Measurements from ENCODE around the gene CBLC.
A peak's percentile ranks its signal among the peaks of the same experiment; 100 is the strongest.
"Not testable (repeated sequence)": the region's sequence is repeated elsewhere in the genome, so short reads cannot be mapped to it uniquely, and the experiment has no call there.

Gene CBLC

DNA sequence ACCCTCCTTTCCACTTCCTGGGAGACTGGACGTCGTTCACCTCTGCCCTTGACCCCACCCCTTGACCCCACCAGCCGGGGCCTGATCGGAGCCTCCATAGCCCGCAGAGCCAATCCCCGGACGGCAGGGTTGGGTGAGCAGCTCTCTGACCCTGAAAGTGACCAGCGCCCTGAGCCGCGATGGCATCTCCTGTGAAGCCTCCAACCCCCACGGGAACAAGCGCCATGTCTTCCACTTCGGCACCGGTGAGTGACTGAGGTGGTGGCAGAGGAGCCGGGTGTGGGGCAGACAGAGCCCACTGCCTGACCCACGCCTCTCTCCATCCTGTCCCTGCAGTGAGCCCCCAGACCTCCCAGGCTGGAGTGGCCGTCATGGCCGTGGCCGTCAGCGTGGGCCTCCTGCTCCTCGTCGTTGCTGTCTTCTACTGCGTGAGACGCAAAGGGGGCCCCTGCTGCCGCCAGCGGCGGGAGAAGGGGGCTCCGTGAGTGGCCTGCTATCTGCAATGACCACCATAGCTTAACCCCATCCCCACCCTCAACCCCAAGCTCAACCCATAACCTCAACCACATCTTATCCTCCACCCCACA is 41.6 kb downstream of the CBLC start:
- ATAC-seq (no peak), DNase-seq (no peak)

DNA sequence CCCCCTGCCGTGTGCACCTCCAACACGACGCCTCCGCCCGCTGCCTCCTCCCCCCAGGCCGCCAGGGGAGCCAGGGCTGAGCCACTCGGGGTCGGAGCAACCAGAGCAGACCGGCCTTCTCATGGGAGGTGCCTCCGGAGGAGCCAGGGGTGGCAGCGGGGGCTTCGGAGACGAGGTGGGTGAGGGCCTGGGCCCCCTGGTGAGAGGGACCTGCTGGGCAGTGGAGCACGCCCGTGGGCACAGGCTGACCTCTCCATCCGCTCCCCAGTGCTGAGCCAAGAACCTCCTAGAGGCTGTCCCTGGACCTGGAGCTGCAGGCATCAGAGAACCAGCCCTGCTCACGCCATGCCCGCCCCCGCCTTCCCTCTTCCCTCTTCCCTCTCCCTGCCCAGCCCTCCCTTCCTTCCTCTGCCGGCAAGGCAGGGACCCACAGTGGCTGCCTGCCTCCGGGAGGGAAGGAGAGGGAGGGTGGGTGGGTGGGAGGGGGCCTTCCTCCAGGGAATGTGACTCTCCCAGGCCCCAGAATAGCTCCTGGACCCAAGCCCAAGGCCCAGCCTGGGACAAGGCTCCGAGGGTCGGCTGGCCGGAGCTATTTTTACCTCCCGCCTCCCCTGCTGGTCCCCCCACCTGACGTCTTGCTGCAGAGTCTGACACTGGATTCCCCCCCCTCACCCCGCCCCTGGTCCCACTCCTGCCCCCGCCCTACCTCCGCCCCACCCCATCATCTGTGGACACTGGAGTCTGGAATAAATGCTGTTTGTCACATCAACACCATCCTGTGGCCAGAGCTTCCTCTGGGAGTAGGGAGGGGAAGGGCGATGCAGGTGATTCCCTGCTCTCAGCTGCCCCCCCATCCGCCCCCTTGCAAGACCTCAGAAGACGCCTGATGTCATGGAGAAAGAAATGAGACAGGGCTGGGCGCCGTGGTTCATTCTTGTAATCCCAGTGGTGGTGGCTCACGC is 43.2 kb downstream of the CBLC start:
- DNase-seq (no peak), ATAC-seq (no peak)

DNA sequence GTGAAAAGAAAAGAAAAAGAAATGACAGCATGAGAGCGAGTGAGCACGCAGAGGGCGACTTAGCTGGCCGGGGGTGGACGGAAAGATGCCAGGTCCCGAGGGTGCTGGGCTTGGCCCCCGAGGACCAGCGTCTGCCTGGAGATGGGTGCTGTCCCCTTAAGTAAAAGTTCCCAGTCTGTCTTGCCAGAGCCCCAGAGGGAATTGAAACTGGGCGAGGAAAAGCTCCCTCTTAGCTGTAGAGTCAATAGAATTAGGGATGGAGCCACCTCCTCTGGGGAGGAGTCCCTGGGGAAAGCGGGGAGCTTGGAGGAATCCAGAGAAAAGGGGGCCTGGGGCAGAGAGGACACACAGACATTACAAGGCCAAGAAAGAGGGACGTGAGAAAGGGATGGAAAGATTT is 44.5 kb downstream of the CBLC start:
- DNase-seq (no peak), ATAC-seq (no peak)

GRCh38 chr19:44822670-44823372 is 45.1 kb downstream of the CBLC start:
- DNase-seq = no peak
- no peak for ATAC-seq

- ATAC-seq = no peak
- DNase-seq = no peak
These were observed 45.6 kb downstream of the CBLC start for GRCh38 chr19:44823373-44823698.

DNA sequence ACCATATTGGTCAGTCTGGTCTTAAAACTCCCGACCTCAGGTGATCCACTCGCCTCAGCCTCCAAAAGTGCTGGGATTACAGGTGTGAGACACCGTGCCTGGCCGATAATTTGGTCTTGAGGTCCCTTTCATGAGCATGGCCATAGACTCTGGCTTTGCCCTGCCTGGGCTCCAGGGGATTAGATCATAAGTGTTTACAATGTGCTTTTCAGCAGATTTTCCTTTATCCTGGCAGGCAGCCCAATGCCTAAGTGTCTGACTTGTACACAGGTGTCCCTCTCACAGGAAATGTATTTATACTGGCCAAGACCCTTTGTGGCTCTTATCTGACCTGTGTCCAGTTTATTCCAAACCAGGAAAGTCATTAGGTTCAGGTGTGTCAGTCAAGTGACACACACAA is 47.1 kb downstream of the CBLC start:
- DNase-seq (no peak), ATAC-seq (no peak)

DNA sequence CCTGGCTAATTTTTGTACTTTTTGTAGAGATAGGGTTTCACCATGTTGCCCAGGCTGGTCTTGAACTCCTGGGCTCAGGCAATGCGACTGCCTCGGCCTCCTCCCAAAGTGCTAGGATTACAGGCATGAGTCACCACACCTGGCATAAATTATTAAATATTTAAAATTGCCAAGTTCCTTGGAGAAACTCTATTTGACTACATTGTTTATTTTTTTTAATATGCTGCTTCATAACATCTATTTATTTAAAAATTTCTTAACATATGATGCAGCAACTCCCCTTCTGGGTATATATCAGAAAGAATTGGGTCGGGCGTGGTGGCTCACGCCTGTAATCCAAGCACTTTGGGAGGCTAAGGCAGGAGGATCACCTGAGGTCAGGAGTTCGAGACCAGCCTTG is 55.2 kb downstream of the CBLC start:
- DNase-seq, ATAC-seq: not testable (repeated sequence)

DNA sequence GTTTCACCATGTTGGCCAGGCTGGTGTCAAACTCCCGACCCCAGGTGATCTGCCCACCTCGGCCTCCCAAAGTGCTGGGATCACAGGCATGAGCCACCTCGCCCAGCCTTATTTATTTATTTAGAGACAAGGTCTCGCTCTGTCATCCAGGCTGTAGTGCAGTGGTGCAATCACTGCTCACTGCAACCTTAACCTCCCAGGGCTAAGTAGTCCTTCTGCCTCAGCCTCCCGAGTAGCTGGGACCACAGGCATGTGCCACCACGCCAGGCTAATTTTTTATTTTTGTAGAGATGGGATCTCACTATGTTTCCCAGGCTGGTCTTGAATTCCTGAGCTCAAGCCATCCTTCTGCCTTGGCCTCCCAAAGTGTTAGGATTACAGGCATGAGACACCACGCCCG is 56.7 kb downstream of the CBLC start:
- not testable (repeated sequence) for DNase-seq, ATAC-seq

DNA sequence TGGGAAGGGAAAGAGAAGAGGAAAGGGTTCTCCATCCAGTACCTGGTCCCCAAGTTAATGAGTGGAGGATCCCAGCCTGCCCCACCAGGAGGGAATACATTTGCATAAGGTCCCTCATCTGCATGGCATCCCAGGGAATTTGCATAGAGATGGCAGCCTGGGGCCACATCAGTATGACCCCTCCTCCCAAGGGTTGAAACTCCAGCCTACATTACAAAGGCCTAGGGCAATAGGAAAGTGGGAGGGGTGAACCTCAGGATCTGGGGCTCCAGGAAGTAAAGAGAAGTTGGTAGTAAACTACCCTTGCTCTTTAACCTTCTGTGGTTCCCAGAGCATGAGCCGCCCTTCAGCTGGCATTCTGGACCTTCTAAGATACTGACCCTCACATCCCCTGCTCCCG is 61.6 kb downstream of the CBLC start:
- DNase-seq (no peak), ATAC-seq (no peak)

- DNase-seq = no peak
- no peak for ATAC-seq
These were observed 63.1 kb downstream of the CBLC start for GRCh38 chr19:44840811-44841210.

GRCh38 chr19:44841231-44841630 is 63.5 kb downstream of the CBLC start:
- no peak for ATAC-seq
- no peak for DNase-seq

DNA sequence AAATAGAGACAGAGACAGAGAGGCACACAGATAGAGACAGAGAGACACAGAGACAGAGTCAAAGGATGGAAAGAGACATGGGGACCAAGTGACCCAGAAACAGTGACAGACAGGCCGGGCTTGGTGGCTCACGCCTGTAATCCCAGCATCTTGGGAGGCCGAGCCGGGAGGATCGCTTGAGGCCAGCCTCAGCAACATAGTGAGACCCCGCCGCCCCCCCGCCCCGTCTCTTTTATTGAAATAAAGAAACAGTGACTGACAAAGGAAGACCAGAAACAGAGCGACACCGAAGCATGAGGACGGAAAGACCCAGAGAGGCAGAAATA is 67.6 kb downstream of the CBLC start:
- ATAC-seq (no peak), DNase-seq (peak; percentile 15)

DNA sequence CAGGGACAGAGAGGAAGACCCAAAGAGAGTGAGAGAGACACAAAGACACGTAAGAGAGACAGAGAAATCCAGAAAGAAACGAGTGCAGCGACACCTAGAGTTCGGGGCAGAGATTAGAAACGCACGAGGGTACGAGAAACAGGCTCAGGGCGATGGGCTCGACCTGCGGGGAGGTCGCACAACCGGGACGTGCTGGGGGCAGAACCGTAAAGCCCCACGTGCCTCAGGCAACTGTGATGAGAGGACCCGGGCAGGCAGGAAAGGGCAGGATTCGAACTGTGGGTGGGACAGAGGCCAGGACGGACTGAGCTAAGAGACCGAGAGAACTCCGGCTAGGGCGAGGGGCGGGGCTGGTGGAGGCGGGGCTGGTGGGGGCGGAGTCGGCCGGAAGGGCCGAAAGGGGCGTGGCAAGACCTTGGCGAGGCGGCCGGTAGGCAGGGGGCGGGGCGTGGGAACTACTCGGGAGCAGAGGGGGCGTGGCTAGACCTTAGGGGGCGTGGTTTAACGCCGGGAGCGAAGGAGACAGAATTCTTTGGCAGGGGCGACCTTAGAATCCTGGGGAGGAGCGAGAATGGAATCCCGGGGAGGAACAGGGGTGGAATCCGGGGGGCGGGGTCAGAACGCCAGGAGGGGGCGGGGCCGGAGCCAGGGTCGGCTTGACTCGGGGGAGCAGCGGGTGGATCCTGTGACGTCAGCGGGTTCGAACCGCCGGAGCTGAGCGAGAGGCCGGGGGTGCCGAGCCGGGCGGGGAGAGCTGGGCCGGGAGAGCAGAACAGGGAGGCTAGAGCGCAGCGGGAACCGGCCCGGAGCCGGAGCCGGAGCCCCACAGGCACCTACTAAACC is 68.1 kb downstream of the CBLC start, which contains the start of gene NECTIN2:
TSS of gene NECTIN2 (plus strand) at position 686 of the 843 bp plus-strand sequence. CDS start 229 bp downstream, outside the sequence.
- ATAC-seq (peak; percentile 71), DNase-seq (peak; percentile 98)

GRCh38 chr19:44846455-44847143 is 68.9 kb downstream of the CBLC start:
- no peak for DNase-seq

GRCh38 chr19:44847144-44848035 is 69.7 kb downstream of the CBLC start:
- DNase-seq = no peak

More at GRCh38 chr19:44846455-44847143, 68.9 kb downstream of the CBLC start:
- no peak for ATAC-seq

GRCh38 chr19:44848036-44848811 is 70.5 kb downstream of the CBLC start:
- no peak for DNase-seq
- ATAC-seq = no peak

More at GRCh38 chr19:44847144-44848035, 69.7 kb downstream of the CBLC start:
- ATAC-seq = no peak

- DNase-seq (no peak), ATAC-seq (no peak)
These were observed 71.2 kb downstream of the CBLC start for GRCh38 chr19:44848812-44849447.
